ENCODE results near the gene KCNC4.

Gene KCNC4

DNA sequence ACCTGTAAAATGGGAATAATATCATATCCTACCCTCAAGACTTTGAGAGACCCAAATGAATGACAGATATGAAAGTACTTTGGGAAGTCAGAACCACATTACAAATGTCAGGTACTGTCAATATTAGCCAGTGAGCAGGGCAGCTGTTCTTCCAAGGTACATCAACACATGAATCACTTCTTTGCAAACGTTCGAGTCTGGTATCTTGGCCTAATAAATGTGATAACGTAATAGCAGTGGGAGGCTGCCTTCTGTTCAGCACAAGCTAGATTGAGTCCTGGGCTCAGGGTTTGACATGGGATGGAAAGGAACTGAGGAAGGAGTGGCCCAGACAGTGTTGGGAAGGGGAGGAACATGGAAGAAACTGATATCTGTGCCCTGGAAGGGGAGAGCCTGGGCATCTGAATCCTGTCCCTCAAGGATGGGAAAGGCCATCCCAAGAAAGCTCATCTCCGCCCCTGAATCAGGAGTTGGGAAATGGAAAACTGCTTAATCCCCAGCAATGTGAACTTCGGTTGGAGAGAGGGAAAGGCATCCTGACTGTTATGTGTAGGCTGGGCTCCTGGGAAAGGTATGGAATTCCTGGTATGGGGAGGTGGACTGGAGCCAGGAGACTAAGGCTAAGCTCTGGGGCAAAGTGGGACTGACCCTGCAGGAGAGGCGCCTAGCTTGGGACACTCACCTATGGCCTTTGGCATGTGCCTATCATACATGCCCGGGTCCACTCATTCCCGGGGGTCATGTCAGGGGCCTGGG, 14.3 kb downstream of the KCNC4 start:
- 84 to 85% methylated on average over 8 of the region's 8 CpGs for WGBS, 2 experiments (ENCODE audit: insufficient coverage in 2 of 2)

GRCh38 chr1:110225212-110225611, 15.1 kb downstream of the KCNC4 start:
- 82 to 83% methylated on average over 6 to 7 of the region's 7 CpGs for WGBS, 2 experiments (ENCODE audit: insufficient coverage in 2 of 2)
- Histone ChIP-seq H3K4me3 (ENCODE audit: extremely low read depth, insufficient read depth, low read length, poor library complexity, severe bottlenecking) (no peak overlapping the region), H3K9me3 (ENCODE audit: control insufficient read depth, low read length) (no peaks in the 10 kb centered on the region), H3K27ac (ENCODE audit: low read depth, low read length, severe bottlenecking) (no peak overlapping the region), H3K4me1 (ENCODE audit: control insufficient read depth, insufficient read depth, low read length, poor library complexity, severe bottlenecking) (peaks cover 2% of the 10 kb centered on the region), H3K36me3 (ENCODE audit: control insufficient read depth, insufficient read depth, low read length) (peaks cover 32% of the 10 kb centered on the region)

More for the DNA sequence above, 14.3 kb downstream of the KCNC4 start:
- H3K27ac ChIP-seq (ENCODE audit: low read depth, low read length, severe bottlenecking) = no peak overlapping the region
- no peak overlapping the region for H3K4me3 ChIP-seq (ENCODE audit: extremely low read depth, insufficient read depth, low read length, poor library complexity, severe bottlenecking)
- H3K4me1 ChIP-seq (ENCODE audit: control insufficient read depth, insufficient read depth, low read length, poor library complexity, severe bottlenecking) = no peaks in the 10 kb centered on the region
- H3K36me3 ChIP-seq (ENCODE audit: control insufficient read depth, insufficient read depth, low read length) = peaks cover 32% of the 10 kb centered on the region
- no peaks in the 10 kb centered on the region for H3K9me3 ChIP-seq (ENCODE audit: control insufficient read depth, low read length)

DNA sequence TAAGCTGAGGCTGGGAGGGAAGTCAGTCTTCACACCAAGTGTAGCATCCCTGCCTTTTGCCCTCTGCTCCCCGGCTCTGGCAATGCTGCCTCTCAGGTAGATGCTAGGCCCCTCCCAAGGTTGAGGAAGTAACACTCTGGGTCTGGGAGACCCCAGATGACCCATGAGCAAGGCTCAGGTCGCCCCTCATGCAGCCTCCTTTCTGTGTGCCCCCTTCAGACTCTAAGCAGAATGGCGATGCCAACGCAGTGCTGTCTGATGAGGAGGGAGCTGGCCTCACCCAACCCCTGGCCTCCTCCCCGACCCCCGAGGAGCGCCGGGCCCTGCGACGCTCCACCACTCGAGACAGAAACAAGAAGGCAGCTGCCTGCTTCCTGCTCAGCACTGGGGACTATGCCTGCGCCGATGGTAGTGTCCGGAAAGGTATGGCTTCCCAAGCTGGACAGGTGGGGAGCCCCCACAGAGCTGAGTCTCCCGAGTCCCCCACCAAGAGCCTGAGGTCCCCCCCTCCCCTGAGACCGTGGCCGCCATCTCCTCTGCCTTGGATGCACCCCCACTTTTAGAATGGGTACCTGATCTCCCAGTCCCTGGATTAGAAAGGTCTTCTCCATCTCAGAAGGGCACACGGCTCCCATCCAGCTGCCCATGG, 15.8 kb downstream of the KCNC4 start:
- H3K4me3 ChIP-seq (ENCODE audit: extremely low read depth, insufficient read depth, low read length, poor library complexity, severe bottlenecking) = no peak overlapping the region
- no peaks in the 10 kb centered on the region for H3K9me3 ChIP-seq (ENCODE audit: control insufficient read depth, low read length)
- WGBS, 2 experiments (ENCODE audit: insufficient coverage in 2 of 2) = 91 to 94% methylated on average over 10 to 16 of the region's 18 CpGs
- peaks cover 8% of the 10 kb centered on the region for H3K4me1 ChIP-seq (ENCODE audit: control insufficient read depth, insufficient read depth, low read length, poor library complexity, severe bottlenecking)
- peaks cover 32% of the 10 kb centered on the region for H3K36me3 ChIP-seq (ENCODE audit: control insufficient read depth, insufficient read depth, low read length)
- no peak overlapping the region for H3K27ac ChIP-seq (ENCODE audit: low read depth, low read length, severe bottlenecking)

GRCh38 chr1:110227774-110228173, 17.7 kb downstream of the KCNC4 start:
- H3K4me3 ChIP-seq (ENCODE audit: extremely low read depth, insufficient read depth, low read length, poor library complexity, severe bottlenecking) = no peak overlapping the region
- peaks cover 8% of the 10 kb centered on the region for H3K4me1 ChIP-seq (ENCODE audit: control insufficient read depth, insufficient read depth, low read length, poor library complexity, severe bottlenecking)
- H3K9me3 ChIP-seq (ENCODE audit: control insufficient read depth, low read length) = no peaks in the 10 kb centered on the region
- WGBS, 2 experiments (ENCODE audit: insufficient coverage in 2 of 2) = 92 to 93% methylated on average over 8 to 11 of the region's 12 CpGs
- H3K36me3 ChIP-seq (ENCODE audit: control insufficient read depth, insufficient read depth, low read length) = peaks cover 39% of the 10 kb centered on the region
- H3K27ac ChIP-seq (ENCODE audit: low read depth, low read length, severe bottlenecking) = no peak overlapping the region

- H3K9me3 ChIP-seq (ENCODE audit: control insufficient read depth, low read length) = no peaks in the 10 kb centered on the region
- H3K36me3 ChIP-seq (ENCODE audit: control insufficient read depth, insufficient read depth, low read length) = peaks cover 40% of the 10 kb centered on the region
- 97 to 98% methylated on average over 6 to 9 of the region's 12 CpGs for WGBS, 2 experiments (ENCODE audit: insufficient coverage in 2 of 2)
- peaks cover 8% of the 10 kb centered on the region for H3K4me1 ChIP-seq (ENCODE audit: control insufficient read depth, insufficient read depth, low read length, poor library complexity, severe bottlenecking)
- H3K27ac ChIP-seq (ENCODE audit: low read depth, low read length, severe bottlenecking) = no peak overlapping the region
- H3K4me3 ChIP-seq (ENCODE audit: extremely low read depth, insufficient read depth, low read length, poor library complexity, severe bottlenecking) = no peak overlapping the region
These were observed 18.3 kb downstream of the KCNC4 start for GRCh38 chr1:110228381-110228780.

DNA sequence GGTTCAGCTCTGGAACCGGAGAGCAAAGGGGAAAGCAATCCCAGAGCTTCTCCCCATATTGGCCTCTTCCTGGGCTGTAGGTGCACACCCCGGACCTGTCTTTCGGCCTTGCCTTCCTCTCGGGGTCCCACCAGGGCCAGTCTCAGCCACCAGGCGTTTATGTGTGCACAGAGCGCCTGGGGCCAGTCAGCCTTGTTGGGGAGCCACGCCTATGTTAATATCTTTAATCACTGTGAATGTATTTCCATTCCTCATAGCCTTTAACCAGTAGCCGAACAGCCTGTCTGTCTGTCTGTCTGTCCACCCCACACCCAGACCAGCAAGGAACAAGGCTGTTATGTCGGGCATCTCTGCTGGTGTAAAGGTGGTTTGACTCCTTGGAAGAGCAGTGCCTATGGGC, 18.8 kb downstream of the KCNC4 start:
- no peaks in the 10 kb centered on the region for H3K9me3 ChIP-seq (ENCODE audit: control insufficient read depth, low read length)
- 89 to 96% methylated on average over 7 to 9 of the region's 9 CpGs for WGBS, 2 experiments (ENCODE audit: insufficient coverage in 2 of 2)
- peaks cover 36% of the 10 kb centered on the region for H3K36me3 ChIP-seq (ENCODE audit: control insufficient read depth, insufficient read depth, low read length)
- H3K4me1 ChIP-seq (ENCODE audit: control insufficient read depth, insufficient read depth, low read length, poor library complexity, severe bottlenecking) = peaks cover 8% of the 10 kb centered on the region
- no peak overlapping the region for H3K4me3 ChIP-seq (ENCODE audit: extremely low read depth, insufficient read depth, low read length, poor library complexity, severe bottlenecking)
- H3K27ac ChIP-seq (ENCODE audit: low read depth, low read length, severe bottlenecking) = no peak overlapping the region

- no peaks in the 10 kb centered on the region for H3K9me3 ChIP-seq (ENCODE audit: control insufficient read depth, low read length)
- no peak overlapping the region for H3K27ac ChIP-seq (ENCODE audit: low read depth, low read length, severe bottlenecking)
- H3K4me3 ChIP-seq (ENCODE audit: extremely low read depth, insufficient read depth, low read length, poor library complexity, severe bottlenecking) = no peak overlapping the region
- peaks cover 36% of the 10 kb centered on the region for H3K36me3 ChIP-seq (ENCODE audit: control insufficient read depth, insufficient read depth, low read length)
- peaks cover 11% of the 10 kb centered on the region for H3K4me1 ChIP-seq (ENCODE audit: control insufficient read depth, insufficient read depth, low read length, poor library complexity, severe bottlenecking)
- 88 to 93% methylated on average over 13 to 18 of the region's 21 CpGs for WGBS, 2 experiments (ENCODE audit: insufficient coverage in 2 of 2)
These were observed 19.4 kb downstream of the KCNC4 start for GRCh38 chr1:110229348-110230001.

GRCh38 chr1:110230381-110231199, 20.5 kb downstream of the KCNC4 start:
- Histone ChIP-seq H3K36me3 (ENCODE audit: control insufficient read depth, insufficient read depth, low read length) (peaks cover 29% of the 10 kb centered on the region), H3K4me1 (ENCODE audit: control insufficient read depth, insufficient read depth, low read length, poor library complexity, severe bottlenecking) (peaks cover 21% of the 10 kb centered on the region), H3K27ac (ENCODE audit: low read depth, low read length, severe bottlenecking) (no peak overlapping the region), H3K9me3 (ENCODE audit: control insufficient read depth, low read length) (no peaks in the 10 kb centered on the region), H3K4me3 (ENCODE audit: extremely low read depth, insufficient read depth, low read length, poor library complexity, severe bottlenecking) (no peak overlapping the region)
- 92 to 94% methylated on average over 9 to 11 of the region's 11 CpGs for WGBS, 2 experiments (ENCODE audit: insufficient coverage in 2 of 2)

GRCh38 chr1:110233861-110234260, 23.7 kb downstream of the KCNC4 start:
- peaks cover 30% of the 10 kb centered on the region for H3K4me1 ChIP-seq (ENCODE audit: control insufficient read depth, insufficient read depth, low read length, poor library complexity, severe bottlenecking)
- H3K4me3 ChIP-seq (ENCODE audit: extremely low read depth, insufficient read depth, low read length, poor library complexity, severe bottlenecking) = no peak overlapping the region
- no peaks in the 10 kb centered on the region for H3K9me3 ChIP-seq (ENCODE audit: control insufficient read depth, low read length)
- no peak overlapping the region for H3K27ac ChIP-seq (ENCODE audit: low read depth, low read length, severe bottlenecking)
- peaks cover 13% of the 10 kb centered on the region for H3K36me3 ChIP-seq (ENCODE audit: control insufficient read depth, insufficient read depth, low read length)
- 71 to 78% methylated on average over 2 of the region's 2 CpGs for WGBS, 2 experiments (ENCODE audit: insufficient coverage in 2 of 2)

- H3K27ac ChIP-seq (ENCODE audit: low read depth, low read length, severe bottlenecking) = no peak overlapping the region
- no peaks in the 10 kb centered on the region for H3K9me3 ChIP-seq (ENCODE audit: control insufficient read depth, low read length)
- WGBS, 2 experiments (ENCODE audit: insufficient coverage in 2 of 2) = 81 to 95% methylated on average over 3 of the region's 5 CpGs
- H3K4me1 ChIP-seq (ENCODE audit: control insufficient read depth, insufficient read depth, low read length, poor library complexity, severe bottlenecking) = peaks cover 33% of the 10 kb centered on the region
- H3K36me3 ChIP-seq (ENCODE audit: control insufficient read depth, insufficient read depth, low read length) = peaks cover 13% of the 10 kb centered on the region
- H3K4me3 ChIP-seq (ENCODE audit: extremely low read depth, insufficient read depth, low read length, poor library complexity, severe bottlenecking) = no peak overlapping the region
These were observed 24.6 kb downstream of the KCNC4 start for GRCh38 chr1:110234691-110235090.
